ENCODE results near the gene SYNDIG1.

The SYNDIG1 gene

GRCh38 chr20:24469116-24469893, at the start of gene SYNDIG1:
Gene SYNDIG1 (plus strand): TSS chr20:24469629. CDS start chr20:24543098, 73,469 bp downstream.
- DNase-seq (ENCODE audit: extremely low read depth in 1 of 2, low read depth in 1 of 2) = no peak

GRCh38 chr20:24419786-24420185, 49.6 kb upstream of the SYNDIG1 start:
- DNase-seq (ENCODE audit: extremely low read depth in 1 of 2, low read depth in 1 of 2) = no peak

- DNase-seq (ENCODE audit: extremely low read depth in 1 of 2, low read depth in 1 of 2) = no peak
Measured at GRCh38 chr20:24420567-24420966, 48.9 kb upstream of the SYNDIG1 start.

GRCh38 chr20:24421071-24421470, 48.4 kb upstream of the SYNDIG1 start:
- DNase-seq (ENCODE audit: extremely low read depth in 1 of 2, low read depth in 1 of 2) = no peak

- no peak for DNase-seq (ENCODE audit: extremely low read depth in 1 of 2, low read depth in 1 of 2)
Measured at GRCh38 chr20:24422091-24422760, 47.2 kb upstream of the SYNDIG1 start.

- DNase-seq (ENCODE audit: extremely low read depth in 1 of 2, low read depth in 1 of 2) = no peak
Measured at GRCh38 chr20:24423390-24424313, 45.8 kb upstream of the SYNDIG1 start.

DNA sequence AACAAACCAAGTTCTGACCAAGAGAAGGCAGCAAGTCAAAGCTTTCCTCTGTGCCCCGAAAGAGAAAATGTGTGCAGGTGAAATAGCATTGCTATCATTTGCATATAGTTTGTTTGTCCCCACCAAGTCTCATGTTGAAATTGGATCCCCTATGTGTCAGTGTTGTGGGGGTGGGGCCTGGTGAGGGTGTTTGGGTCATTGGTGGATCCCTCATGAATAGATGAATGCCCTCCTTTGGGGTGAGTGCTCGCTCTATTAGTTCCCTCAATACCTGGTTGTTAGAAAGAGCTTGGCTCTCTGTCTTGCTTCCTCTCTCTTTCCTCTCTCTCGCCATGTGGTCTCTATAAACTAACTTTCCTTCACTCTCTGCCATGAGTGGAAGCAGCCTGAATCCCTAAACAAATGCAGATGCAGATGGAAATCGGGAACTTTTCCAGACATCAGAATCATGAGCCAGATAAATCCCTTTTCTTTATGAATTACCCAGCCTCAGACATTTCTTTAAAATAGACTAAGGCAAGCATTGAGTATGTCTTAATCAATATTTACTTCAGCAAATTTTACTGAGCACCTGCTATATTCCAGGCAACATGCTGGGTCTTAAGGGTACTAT, 43.8 kb upstream of the SYNDIG1 start:
- DNase-seq (ENCODE audit: extremely low read depth in 1 of 2, low read depth in 1 of 2) = no peak

- no peak for DNase-seq (ENCODE audit: extremely low read depth in 1 of 2, low read depth in 1 of 2)
Measured at GRCh38 chr20:24431279-24432045, 38.0 kb upstream of the SYNDIG1 start.

- no peak for DNase-seq (ENCODE audit: extremely low read depth in 1 of 2, low read depth in 1 of 2)
Measured at GRCh38 chr20:24432046-24432442, 37.4 kb upstream of the SYNDIG1 start.

DNA sequence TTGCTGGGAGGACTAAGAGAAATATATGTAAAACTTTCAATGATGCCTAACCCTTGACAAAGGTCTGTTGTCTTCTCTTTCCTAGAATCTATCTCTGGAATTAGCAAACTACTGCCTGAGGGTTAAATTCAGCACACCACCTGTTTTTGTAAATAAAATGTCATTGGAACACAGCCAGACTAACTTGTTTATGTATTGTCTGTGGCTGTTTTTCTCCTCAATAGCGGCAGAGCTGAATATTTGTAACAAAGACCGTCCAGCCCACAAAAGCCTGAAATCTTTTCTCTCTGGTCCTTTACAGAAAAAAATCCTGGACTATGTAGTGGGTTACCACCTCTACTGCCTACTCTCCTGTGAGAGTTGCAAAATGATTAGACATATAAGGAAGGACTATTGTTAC, 33.3 kb upstream of the SYNDIG1 start:
- DNase-seq (ENCODE audit: extremely low read depth in 1 of 2, low read depth in 1 of 2) = no peak

DNA sequence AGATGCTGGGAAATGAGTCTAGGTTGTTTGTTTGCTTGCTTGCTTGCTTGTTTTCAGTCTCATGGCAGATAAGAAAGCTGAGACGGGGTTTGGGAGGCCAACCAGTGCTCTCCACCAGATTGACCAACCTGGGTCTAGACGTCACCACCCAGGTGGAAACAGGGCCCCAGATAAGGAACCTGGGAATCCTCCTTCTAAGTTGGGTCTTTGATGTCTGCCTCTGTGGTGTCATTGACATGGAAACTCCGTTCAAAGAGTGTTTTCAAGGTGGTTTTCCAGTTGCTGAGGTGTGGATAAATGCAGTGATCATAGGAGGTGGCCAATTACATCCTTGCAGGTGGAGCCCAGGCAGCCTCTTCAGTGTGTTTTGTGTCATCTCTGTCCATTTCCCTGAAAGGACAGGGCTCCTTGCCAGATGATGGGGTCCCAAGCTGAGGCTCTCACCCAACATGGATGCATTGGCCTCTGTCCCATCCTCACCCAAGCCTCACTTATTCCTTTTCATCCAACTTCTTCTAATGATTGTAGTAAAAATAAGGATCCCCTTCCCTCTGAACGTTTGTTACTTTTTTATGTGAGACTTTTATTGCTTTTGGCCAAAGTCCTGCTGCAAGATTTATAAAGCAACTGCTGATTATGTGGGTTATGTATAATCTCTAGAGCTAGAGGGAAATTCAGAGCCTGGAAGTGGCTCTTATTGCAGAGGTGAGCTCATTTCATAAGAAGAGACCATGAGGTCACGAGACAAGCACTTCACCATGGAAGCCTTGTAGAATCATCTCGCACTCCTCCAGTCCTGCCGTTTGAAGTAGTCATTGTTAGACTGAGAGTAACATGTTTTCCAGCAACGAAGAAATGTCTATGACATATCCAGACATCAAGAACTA, 32.0 kb upstream of the SYNDIG1 start:
- DNase-seq (ENCODE audit: extremely low read depth in 1 of 2, low read depth in 1 of 2) = no peak

- no peak for DNase-seq (ENCODE audit: extremely low read depth in 1 of 2, low read depth in 1 of 2)
Measured at GRCh38 chr20:24438331-24438730, 31.1 kb upstream of the SYNDIG1 start.

GRCh38 chr20:24439737-24440387, 29.6 kb upstream of the SYNDIG1 start:
- no peak for DNase-seq (ENCODE audit: extremely low read depth in 1 of 2, low read depth in 1 of 2)

- DNase-seq (ENCODE audit: extremely low read depth in 1 of 2, low read depth in 1 of 2) = no peak
Measured at GRCh38 chr20:24441661-24442060, 27.8 kb upstream of the SYNDIG1 start.

DNA sequence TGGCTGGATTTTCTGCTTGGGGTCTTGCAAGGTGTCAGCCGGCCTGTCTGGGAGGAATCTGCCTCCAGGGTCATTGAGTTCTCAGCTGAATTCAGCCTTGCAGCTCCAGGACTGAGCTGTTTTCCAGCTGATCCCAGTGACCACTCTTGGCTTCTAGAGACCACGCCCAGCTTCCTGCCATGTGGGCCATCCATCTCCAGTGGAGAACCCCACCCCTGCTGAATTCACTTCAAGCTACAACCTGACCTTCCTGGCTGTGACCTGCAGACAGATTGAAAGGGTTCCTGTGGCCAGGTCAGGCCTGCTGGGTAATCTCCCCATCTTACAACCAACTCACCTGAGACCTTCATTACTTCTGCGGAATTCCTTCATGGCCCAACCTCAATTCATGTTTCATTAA, 26.5 kb upstream of the SYNDIG1 start:
- DNase-seq (ENCODE audit: extremely low read depth in 1 of 2, low read depth in 1 of 2) = no peak

- no peak for DNase-seq (ENCODE audit: extremely low read depth in 1 of 2, low read depth in 1 of 2)
Measured at GRCh38 chr20:24443436-24443835, 26.0 kb upstream of the SYNDIG1 start.

DNA sequence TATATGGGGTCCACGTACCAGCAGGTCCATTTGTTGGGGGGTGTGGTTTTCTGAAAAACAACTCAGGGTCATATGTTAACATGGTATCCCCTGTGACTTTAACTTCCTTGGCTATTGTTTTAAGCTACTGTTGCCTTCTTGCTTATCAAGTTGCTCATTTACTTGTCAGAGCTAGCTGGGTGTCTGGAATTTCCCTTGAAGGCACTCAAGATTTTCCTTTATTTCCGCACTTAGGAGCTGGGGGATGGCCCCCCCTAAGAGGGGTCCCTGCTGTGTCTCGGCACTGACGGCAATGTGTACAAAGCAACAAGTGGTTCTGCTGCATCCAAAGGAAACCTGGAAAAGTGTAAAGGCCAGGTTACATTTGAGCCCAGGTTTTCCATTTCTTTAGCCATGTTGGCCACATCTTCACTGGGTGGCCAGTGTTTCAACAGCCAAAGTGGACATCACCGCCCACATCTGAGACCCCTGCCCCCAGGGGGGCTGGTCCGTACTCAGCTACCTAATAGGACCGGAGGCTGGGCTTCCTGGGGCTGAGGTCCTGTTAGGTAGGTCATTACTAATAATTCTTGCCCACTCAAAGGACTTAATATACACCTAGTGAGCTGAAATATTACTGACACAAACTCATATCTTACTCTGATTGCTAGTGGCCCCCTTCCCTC, 24.8 kb upstream of the SYNDIG1 start:
- DNase-seq (ENCODE audit: extremely low read depth in 1 of 2, low read depth in 1 of 2) = no peak

GRCh38 chr20:24445510-24446170, 23.8 kb upstream of the SYNDIG1 start:
- no peak for DNase-seq (ENCODE audit: extremely low read depth in 1 of 2, low read depth in 1 of 2)
